HEK293 (cell line): ENCODE measurements around the gene EIF4EBP2.

ENCODE experiments used
- ATF2 ChIP-seq: fragments of 450-650 bp; formaldehyde crosslinking; IDR thresholded peaks from 2 replicates; pipeline ENCODE4 v1.5.1; 2016; ENCODE audit warnings: missing biosample characterization, missing genetic modification characterization, low read depth
- KLF17 ChIP-seq: fragments of 450-650 bp; formaldehyde crosslinking; IDR thresholded peaks from 2 replicates; pipeline ENCODE4 v1.5.1; 2016; ENCODE audit warnings: missing biosample characterization, missing genetic modification characterization
- MYNN ChIP-seq: fragments of 450-650 bp; formaldehyde crosslinking; IDR thresholded peaks from 2 replicates; pipeline ENCODE4 v1.5.1; 2016; ENCODE audit warnings: missing biosample characterization, missing genetic modification characterization, borderline replicate concordance
- OSR2 ChIP-seq: fragments of 450-650 bp; formaldehyde crosslinking; IDR thresholded peaks from 2 replicates; pipeline ENCODE4 v1.5.1; 2016; ENCODE audit warnings: missing biosample characterization, missing genetic modification characterization
- PATZ1 ChIP-seq: fragments of 450-650 bp; formaldehyde crosslinking; IDR thresholded peaks from 2 replicates; pipeline ENCODE4 v1.5.1; 2016; ENCODE audit warnings: missing biosample characterization, missing genetic modification characterization
- ZBTB17 ChIP-seq: fragments of 450-650 bp; formaldehyde crosslinking; IDR thresholded peaks from 2 replicates; pipeline ENCODE4 v1.5.1; 2016; ENCODE audit warnings: missing biosample characterization, missing genetic modification characterization
- ZEB2 ChIP-seq: fragments of 450-650 bp; formaldehyde crosslinking; IDR thresholded peaks from 2 replicates; pipeline ENCODE4 v1.5.1; 2016; ENCODE audit warnings: missing biosample characterization, missing genetic modification characterization
- ZNF10 ChIP-seq: fragments of 450-650 bp; formaldehyde crosslinking; IDR thresholded peaks from 2 replicates; pipeline ENCODE4 v1.5.1; 2017; ENCODE audit warnings: missing biosample characterization, missing genetic modification characterization
- ZNF221 ChIP-seq: fragments of 450-650 bp; formaldehyde crosslinking; IDR thresholded peaks from 2 replicates; pipeline ENCODE4 v1.5.1; 2017; ENCODE audit warnings: missing biosample characterization, missing genetic modification characterization, borderline replicate concordance
- ZNF239 ChIP-seq: fragments of 450-650 bp; formaldehyde crosslinking; IDR thresholded peaks from 2 replicates; pipeline ENCODE4 v1.5.1; 2016; ENCODE audit warnings: missing biosample characterization, missing genetic modification characterization
- ZNF24 ChIP-seq: fragments of 450-650 bp; formaldehyde crosslinking; IDR thresholded peaks from 2 replicates; pipeline ENCODE4 v1.5.1; 2016; ENCODE audit warnings: missing biosample characterization, missing genetic modification characterization
- ZNF280C ChIP-seq: fragments of 450-650 bp; formaldehyde crosslinking; IDR thresholded peaks from 2 replicates; pipeline ENCODE4 v1.5.1; 2016; ENCODE audit warnings: missing biosample characterization, missing genetic modification characterization
- ZNF280D ChIP-seq: fragments of 450-650 bp; formaldehyde crosslinking; IDR thresholded peaks from 2 replicates; pipeline ENCODE4 v1.5.1; 2016; ENCODE audit warnings: missing biosample characterization, missing genetic modification characterization
- ZNF292 ChIP-seq: fragments of 450-650 bp; formaldehyde crosslinking; IDR thresholded peaks from 2 replicates; pipeline ENCODE4 v1.5.1; 2016; ENCODE audit warnings: low read depth, missing biosample characterization, missing genetic modification characterization, borderline replicate concordance
- ZNF311 ChIP-seq: fragments of 450-650 bp; formaldehyde crosslinking; IDR thresholded peaks from 2 replicates; pipeline ENCODE4 v1.5.1; 2017; ENCODE audit warnings: missing biosample characterization, missing genetic modification characterization, borderline replicate concordance
- ZNF394 ChIP-seq: fragments of 450-650 bp; formaldehyde crosslinking; IDR thresholded peaks from 2 replicates; pipeline ENCODE4 v1.5.1; 2016; ENCODE audit warnings: missing biosample characterization, missing genetic modification characterization, mild to moderate bottlenecking, moderate library complexity, borderline replicate concordance
- ZNF518A ChIP-seq: fragments of 450-650 bp; formaldehyde crosslinking; conservative IDR thresholded peaks from 2 replicates; pipeline ENCODE4 v1.5.1; 2016; ENCODE audit warnings: low read depth, missing biosample characterization, missing genetic modification characterization
- ZNF596 ChIP-seq: fragments of 450-650 bp; IDR thresholded peaks from 2 replicates; pipeline ENCODE4 v1.5.0; 2018; ENCODE audit warnings: missing biosample characterization, mild to moderate bottlenecking, missing genetic modification characterization, moderate library complexity
- ZNF610 ChIP-seq: fragments of 450-650 bp; formaldehyde crosslinking; IDR thresholded peaks from 2 replicates; pipeline ENCODE4 v1.5.1; 2016; ENCODE audit warnings: missing biosample characterization, missing genetic modification characterization, borderline replicate concordance
- ZNF621 ChIP-seq: fragments of 450-650 bp; formaldehyde crosslinking; IDR thresholded peaks from 2 replicates; pipeline ENCODE4 v1.5.1; 2017; ENCODE audit warnings: missing biosample characterization, missing genetic modification characterization
- ZNF626 ChIP-seq: fragments of 450-650 bp; sonication (Bioruptor Pico); formaldehyde crosslinking; IDR thresholded peaks from 2 replicates; pipeline ENCODE4 v1.5.1; 2018; ENCODE audit warnings: missing biosample characterization, missing genetic modification characterization, inconsistent platforms
- ZNF629 ChIP-seq: fragments of 450-650 bp; formaldehyde crosslinking; IDR thresholded peaks from 2 replicates; pipeline ENCODE4 v1.5.1; 2017; ENCODE audit warnings: missing biosample characterization, missing genetic modification characterization
- ZNF658 ChIP-seq: fragments of 450-650 bp; formaldehyde crosslinking; IDR thresholded peaks from 2 replicates; pipeline ENCODE4; 2016; ENCODE audit warnings: missing biosample characterization, missing genetic modification characterization
- ZNF777 ChIP-seq: fragments of 450-650 bp; formaldehyde crosslinking; IDR thresholded peaks from 2 replicates; pipeline ENCODE4 v1.5.1; 2017; ENCODE audit warnings: missing biosample characterization, missing genetic modification characterization, borderline replicate concordance

Gene EIF4EBP2

GRCh38 chr10:70403483-70404035 lies 386 bp upstream of the EIF4EBP2 start (continued):
- TF ChIP-seq ZNF518A (tag by site-specific recombination) (no peak), ZBTB17 (peak; percentile 76; the same call in 1 of the 2 replicates), ZEB2 (tag by site-specific recombination) (0 out of 2 replicates have a peak, but pooled peaks have one; percentile 25), ZNF596 (tag by site-specific recombination) (no peak), ZNF292 (no peak), ZNF626 (tag by site-specific recombination) (no peak), ZNF311 (tag by site-specific recombination) (no peak), KLF17 (tag by site-specific recombination) (no peak; the same call in 1 of the 2 replicates), ZNF24 (tag by site-specific recombination) (no peak), ZNF610 (tag by site-specific recombination) (no peak; the same call in 1 of the 2 replicates), ZNF629 (tag by site-specific recombination) (no peak; the same call in 1 of the 2 replicates), ZNF221 (tag by site-specific recombination) (no peak), ZNF239 (tag by site-specific recombination) (no peak), MYNN (tag by site-specific recombination) (no peak), ZNF280D (tag by site-specific recombination) (no peak), ZNF777 (tag by site-specific recombination) (no peak), ZNF621 (tag by site-specific recombination) (no peak), ZNF280C (tag by site-specific recombination) (no peak), PATZ1 (tag by site-specific recombination) (peak; percentile 76; the same call in 1 of the 2 replicates), OSR2 (tag by site-specific recombination) (no peak), ZNF394 (0 out of 2 replicates have a peak, but pooled peaks have one; percentile 9), ATF2 (no peak), ZNF658 (tag by site-specific recombination) (no peak), ZNF10 (tag by site-specific recombination) (peak; percentile 77; the same call in 1 of the 2 replicates)
- TF ChIP-seq, all 188 proteins: peak for 14
